HL-60 (cell line): ENCODE results near the gene GXYLT2.

ENCODE experiments used
- GABPA ChIP-seq: IDR thresholded peaks from 2 replicates; pipeline ENCODE4 v1.6.1; 2012; ENCODE audit warnings: low read depth
- POLR2AphosphoS5 ChIP-seq: IDR thresholded peaks from 2 replicates; pipeline ENCODE4 v1.6.1; 2012; ENCODE audit warnings: low read depth
- SPI1 ChIP-seq: IDR thresholded peaks from 2 replicates; pipeline ENCODE4 v1.6.1; 2012; ENCODE audit warnings: low read depth, mild to moderate bottlenecking, borderline replicate concordance
- TF ChIP-seq, protein P1 (sequence below): IDR thresholded peaks from one replicate; pipeline ENCODE4 v1.5.1; 2011; ENCODE audit warnings: low read length, control low read depth, inconsistent platforms; ENCODE audit not compliant: insufficient read depth
- TF ChIP-seq, protein P2 (sequence below): IDR thresholded peaks from 2 replicates; pipeline ENCODE4 v1.6.1; 2012; ENCODE audit warnings: low read depth; ENCODE audit not compliant: insufficient replicate concordance

GRCh38 chr3:72888546-72889309, 882 bp downstream of the GXYLT2 start:
- TF ChIP-seq POLR2AphosphoS5 (no peak), GABPA (no peak), SPI1 (no peak)
- TF ChIP-seq, protein P1, sequence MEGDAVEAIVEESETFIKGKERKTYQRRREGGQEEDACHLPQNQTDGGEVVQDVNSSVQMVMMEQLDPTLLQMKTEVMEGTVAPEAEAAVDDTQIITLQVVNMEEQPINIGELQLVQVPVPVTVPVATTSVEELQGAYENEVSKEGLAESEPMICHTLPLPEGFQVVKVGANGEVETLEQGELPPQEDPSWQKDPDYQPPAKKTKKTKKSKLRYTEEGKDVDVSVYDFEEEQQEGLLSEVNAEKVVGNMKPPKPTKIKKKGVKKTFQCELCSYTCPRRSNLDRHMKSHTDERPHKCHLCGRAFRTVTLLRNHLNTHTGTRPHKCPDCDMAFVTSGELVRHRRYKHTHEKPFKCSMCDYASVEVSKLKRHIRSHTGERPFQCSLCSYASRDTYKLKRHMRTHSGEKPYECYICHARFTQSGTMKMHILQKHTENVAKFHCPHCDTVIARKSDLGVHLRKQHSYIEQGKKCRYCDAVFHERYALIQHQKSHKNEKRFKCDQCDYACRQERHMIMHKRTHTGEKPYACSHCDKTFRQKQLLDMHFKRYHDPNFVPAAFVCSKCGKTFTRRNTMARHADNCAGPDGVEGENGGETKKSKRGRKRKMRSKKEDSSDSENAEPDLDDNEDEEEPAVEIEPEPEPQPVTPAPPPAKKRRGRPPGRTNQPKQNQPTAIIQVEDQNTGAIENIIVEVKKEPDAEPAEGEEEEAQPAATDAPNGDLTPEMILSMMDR, result no peak
- TF ChIP-seq, protein P2, sequence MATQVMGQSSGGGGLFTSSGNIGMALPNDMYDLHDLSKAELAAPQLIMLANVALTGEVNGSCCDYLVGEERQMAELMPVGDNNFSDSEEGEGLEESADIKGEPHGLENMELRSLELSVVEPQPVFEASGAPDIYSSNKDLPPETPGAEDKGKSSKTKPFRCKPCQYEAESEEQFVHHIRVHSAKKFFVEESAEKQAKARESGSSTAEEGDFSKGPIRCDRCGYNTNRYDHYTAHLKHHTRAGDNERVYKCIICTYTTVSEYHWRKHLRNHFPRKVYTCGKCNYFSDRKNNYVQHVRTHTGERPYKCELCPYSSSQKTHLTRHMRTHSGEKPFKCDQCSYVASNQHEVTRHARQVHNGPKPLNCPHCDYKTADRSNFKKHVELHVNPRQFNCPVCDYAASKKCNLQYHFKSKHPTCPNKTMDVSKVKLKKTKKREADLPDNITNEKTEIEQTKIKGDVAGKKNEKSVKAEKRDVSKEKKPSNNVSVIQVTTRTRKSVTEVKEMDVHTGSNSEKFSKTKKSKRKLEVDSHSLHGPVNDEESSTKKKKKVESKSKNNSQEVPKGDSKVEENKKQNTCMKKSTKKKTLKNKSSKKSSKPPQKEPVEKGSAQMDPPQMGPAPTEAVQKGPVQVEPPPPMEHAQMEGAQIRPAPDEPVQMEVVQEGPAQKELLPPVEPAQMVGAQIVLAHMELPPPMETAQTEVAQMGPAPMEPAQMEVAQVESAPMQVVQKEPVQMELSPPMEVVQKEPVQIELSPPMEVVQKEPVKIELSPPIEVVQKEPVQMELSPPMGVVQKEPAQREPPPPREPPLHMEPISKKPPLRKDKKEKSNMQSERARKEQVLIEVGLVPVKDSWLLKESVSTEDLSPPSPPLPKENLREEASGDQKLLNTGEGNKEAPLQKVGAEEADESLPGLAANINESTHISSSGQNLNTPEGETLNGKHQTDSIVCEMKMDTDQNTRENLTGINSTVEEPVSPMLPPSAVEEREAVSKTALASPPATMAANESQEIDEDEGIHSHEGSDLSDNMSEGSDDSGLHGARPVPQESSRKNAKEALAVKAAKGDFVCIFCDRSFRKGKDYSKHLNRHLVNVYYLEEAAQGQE, result no peak
